ENCODE data around the gene ABCB4. TPM values are rescaled to one million over a fixed set of nuclear protein-coding genes. Genes with fewer than 3 reads are reported as not detected.

The ABCB4 gene
- total RNA-seq, 2 experiments from 2014 or later: 1.2 TPM; not detected in 1

DNA sequence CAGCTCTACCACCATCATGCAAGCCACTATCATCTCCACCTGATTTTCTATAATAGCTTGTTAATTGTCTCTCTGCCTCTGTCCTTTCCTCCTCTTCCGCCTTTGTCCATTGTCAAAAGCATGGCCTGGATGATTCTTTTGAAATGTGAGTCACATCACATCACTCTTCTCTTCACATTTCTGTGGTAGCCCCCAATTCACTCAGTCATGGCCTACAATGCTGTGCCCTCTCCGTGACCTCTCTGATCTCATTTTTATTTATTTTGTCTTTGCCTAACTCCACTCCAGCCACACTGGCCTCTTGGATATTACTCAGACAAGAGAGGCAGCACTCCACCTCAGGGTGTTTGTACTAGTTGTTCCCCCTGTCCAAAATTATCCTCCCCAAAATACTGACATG is 4.9 kb upstream of the ABCB4 start:
- Histone ChIP-seq H3K4me3 (ENCODE audit: low read depth, low read length, poor library complexity, severe bottlenecking) (no peak overlapping the region), H3K9me2 (ENCODE audit: insufficient read depth, low read length) (no peaks in the 10 kb centered on the region), H3K36me3 (ENCODE audit: insufficient read depth, low read length) (no peaks in the 10 kb centered on the region), H2AFZ (ENCODE audit: low read length) (no peak overlapping the region), H3K4me2 (ENCODE audit: low read length) (no peak overlapping the region), H3K79me2 (ENCODE audit: insufficient read depth, low read depth, low read length) (no peaks in the 10 kb centered on the region), H3K27ac (ENCODE audit: low read depth, low read length, poor library complexity, severe bottlenecking) (no peak overlapping the region), H3K9me3 (ENCODE audit: low read length) (no peaks in the 10 kb centered on the region), H3K4me1 (ENCODE audit: insufficient read depth, low read length, poor library complexity, severe bottlenecking) (peaks cover 2% of the 10 kb centered on the region), H4K20me1 (ENCODE audit: insufficient read depth, low read length) (no peaks in the 10 kb centered on the region)
- TF ChIP-seq, protein P1, sequence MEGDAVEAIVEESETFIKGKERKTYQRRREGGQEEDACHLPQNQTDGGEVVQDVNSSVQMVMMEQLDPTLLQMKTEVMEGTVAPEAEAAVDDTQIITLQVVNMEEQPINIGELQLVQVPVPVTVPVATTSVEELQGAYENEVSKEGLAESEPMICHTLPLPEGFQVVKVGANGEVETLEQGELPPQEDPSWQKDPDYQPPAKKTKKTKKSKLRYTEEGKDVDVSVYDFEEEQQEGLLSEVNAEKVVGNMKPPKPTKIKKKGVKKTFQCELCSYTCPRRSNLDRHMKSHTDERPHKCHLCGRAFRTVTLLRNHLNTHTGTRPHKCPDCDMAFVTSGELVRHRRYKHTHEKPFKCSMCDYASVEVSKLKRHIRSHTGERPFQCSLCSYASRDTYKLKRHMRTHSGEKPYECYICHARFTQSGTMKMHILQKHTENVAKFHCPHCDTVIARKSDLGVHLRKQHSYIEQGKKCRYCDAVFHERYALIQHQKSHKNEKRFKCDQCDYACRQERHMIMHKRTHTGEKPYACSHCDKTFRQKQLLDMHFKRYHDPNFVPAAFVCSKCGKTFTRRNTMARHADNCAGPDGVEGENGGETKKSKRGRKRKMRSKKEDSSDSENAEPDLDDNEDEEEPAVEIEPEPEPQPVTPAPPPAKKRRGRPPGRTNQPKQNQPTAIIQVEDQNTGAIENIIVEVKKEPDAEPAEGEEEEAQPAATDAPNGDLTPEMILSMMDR (conservative IDR thresholded peaks at IDR 0.05; ENCODE audit: low read length): no peak
- TF ChIP-seq EZH2phosphoT487 (IDR thresholded peaks at IDR 0.05; ENCODE audit: borderline replicate concordance, low read depth, low read length): no peak
- no TSS peak for BruUV-seq (replicated peaks)
- intact Hi-C loops (cut with micrococcal nuclease; ENCODE audit: unreplicated experiment): no loop called here
- CTCF ChIA-PET (ENCODE audit: unreplicated experiment): no interaction called here
- no peak for DNase-seq (ENCODE audit: low spot score)
- POLR2A ChIA-PET: interaction anchor here (0.6 to 1.3 kb wide), 3 partner anchors 9 to 738 kb away, joined by 3 to 4 read pairs (median 3); no protein-coding TSS in a partner anchor

DNA sequence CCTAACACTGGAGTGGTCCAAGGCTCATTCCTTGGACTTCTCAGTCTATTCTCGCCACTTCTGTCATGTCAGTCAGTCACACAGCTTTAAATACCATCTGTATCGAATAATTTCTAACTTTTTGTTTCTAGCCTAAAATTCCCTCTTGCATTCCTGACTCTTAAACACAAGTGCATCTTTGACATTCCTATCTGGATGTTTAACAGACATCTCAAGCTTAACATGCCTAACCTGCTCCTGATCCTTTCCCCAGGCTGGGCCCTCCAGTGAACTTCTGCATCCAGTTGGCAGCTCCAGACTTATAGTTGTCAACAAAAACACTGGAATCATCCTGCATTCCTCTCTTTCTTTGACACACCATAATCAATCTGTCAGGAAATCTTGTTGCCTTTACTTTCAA is 4.5 kb upstream of the ABCB4 start:
- intact Hi-C loops (cut with micrococcal nuclease; ENCODE audit: unreplicated experiment): loop anchor here (10.0 kb wide), 1 partner anchor 735 kb away; no protein-coding TSS in a partner anchor
- H3K4me3 ChIP-seq (ENCODE audit: low read depth, low read length, poor library complexity, severe bottlenecking): no peak overlapping the region
- no peak overlapping the region for H3K27ac ChIP-seq (ENCODE audit: low read depth, low read length, poor library complexity, severe bottlenecking)
- ChIA-PET POLR2A (interaction anchor here (0.6 to 1.3 kb wide), 3 partner anchors 9 to 739 kb away, joined by 3 to 4 read pairs (median 3); no protein-coding TSS in a partner anchor), CTCF (ENCODE audit: unreplicated experiment) (no interaction called here)
- H3K4me1 ChIP-seq (ENCODE audit: insufficient read depth, low read length, poor library complexity, severe bottlenecking): peaks cover 6% of the 10 kb centered on the region
- H2AFZ ChIP-seq (ENCODE audit: low read length): no peak overlapping the region
- H3K9me3 ChIP-seq (ENCODE audit: low read length): no peaks in the 10 kb centered on the region
- no peaks in the 10 kb centered on the region for H4K20me1 ChIP-seq (ENCODE audit: insufficient read depth, low read length)
- H3K79me2 ChIP-seq (ENCODE audit: insufficient read depth, low read depth, low read length): no peaks in the 10 kb centered on the region
- H3K4me2 ChIP-seq (ENCODE audit: low read length): no peak overlapping the region
- TF ChIP-seq, protein P1 (conservative IDR thresholded peaks at IDR 0.05; ENCODE audit: low read length): no peak
- no peak for TF ChIP-seq EZH2phosphoT487 (IDR thresholded peaks at IDR 0.05; ENCODE audit: borderline replicate concordance, low read depth, low read length)
- no TSS peak for BruUV-seq (replicated peaks)
- no peak for DNase-seq (ENCODE audit: low spot score)
- no peaks in the 10 kb centered on the region for H3K36me3 ChIP-seq (ENCODE audit: insufficient read depth, low read length)
- H3K9me2 ChIP-seq (ENCODE audit: insufficient read depth, low read length): no peaks in the 10 kb centered on the region

DNA sequence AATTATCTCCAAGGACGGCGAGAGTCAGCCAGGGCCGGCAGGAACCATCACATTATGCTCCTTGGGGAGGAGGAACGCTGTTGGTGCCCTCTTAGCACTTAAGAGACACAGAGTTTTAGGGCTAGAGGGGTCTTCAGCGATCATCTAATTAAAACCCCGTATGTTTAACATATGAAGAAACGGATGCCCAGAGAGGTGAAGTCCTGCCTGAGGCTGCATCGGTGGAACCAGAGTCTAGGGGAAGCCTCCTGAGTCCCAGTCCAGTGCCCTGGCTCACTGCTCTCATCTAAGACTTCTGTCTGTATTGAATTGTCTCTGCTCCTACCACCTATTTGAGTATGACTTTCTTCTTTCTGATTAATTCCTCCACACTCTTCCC is 688 bp upstream of the ABCB4 start:
- H3K4me2 ChIP-seq (ENCODE audit: low read length): peak overlapping the region; percentile 94
- H3K79me2 ChIP-seq (ENCODE audit: insufficient read depth, low read depth, low read length): no peaks in the 10 kb centered on the region
- CTCF ChIA-PET (ENCODE audit: unreplicated experiment): no interaction called here
- H3K4me1 ChIP-seq (ENCODE audit: insufficient read depth, low read length, poor library complexity, severe bottlenecking): peaks cover 18% of the 10 kb centered on the region
- H3K9me2 ChIP-seq (ENCODE audit: insufficient read depth, low read length): no peaks in the 10 kb centered on the region
- no peak overlapping the region for H3K4me3 ChIP-seq (ENCODE audit: low read depth, low read length, poor library complexity, severe bottlenecking)
- DNase-seq (ENCODE audit: low spot score): no peak
- no peaks in the 10 kb centered on the region for H3K9me3 ChIP-seq (ENCODE audit: low read length)
- no peaks in the 10 kb centered on the region for H3K36me3 ChIP-seq (ENCODE audit: insufficient read depth, low read length)
- no peak overlapping the region for H3K27ac ChIP-seq (ENCODE audit: low read depth, low read length, poor library complexity, severe bottlenecking)
- no peaks in the 10 kb centered on the region for H4K20me1 ChIP-seq (ENCODE audit: insufficient read depth, low read length)
- BruUV-seq (replicated peaks): no TSS peak
- POLR2A ChIA-PET: no interaction called here
- no peak overlapping the region for H2AFZ ChIP-seq (ENCODE audit: low read length)
- intact Hi-C loops (cut with micrococcal nuclease; ENCODE audit: unreplicated experiment): loop anchor here (10.0 kb wide), 1 partner anchor 739 kb away; no protein-coding TSS in a partner anchor
- TF ChIP-seq, protein P1 (conservative IDR thresholded peaks at IDR 0.05; ENCODE audit: low read length): no peak
- TF ChIP-seq EZH2phosphoT487 (IDR thresholded peaks at IDR 0.05; ENCODE audit: borderline replicate concordance, low read depth, low read length): no peak
